ENCODE results near the gene OLFML2B. TPM values are rescaled to one million over a fixed set of nuclear protein-coding genes. Genes with fewer than 3 reads are reported as not detected.

OLFML2B gene
- total and polyA plus RNA-seq, 2 donors (not counting 1 experiment from before 2014, with no cell fraction given) = 5.1 to 7.2 TPM

DNA sequence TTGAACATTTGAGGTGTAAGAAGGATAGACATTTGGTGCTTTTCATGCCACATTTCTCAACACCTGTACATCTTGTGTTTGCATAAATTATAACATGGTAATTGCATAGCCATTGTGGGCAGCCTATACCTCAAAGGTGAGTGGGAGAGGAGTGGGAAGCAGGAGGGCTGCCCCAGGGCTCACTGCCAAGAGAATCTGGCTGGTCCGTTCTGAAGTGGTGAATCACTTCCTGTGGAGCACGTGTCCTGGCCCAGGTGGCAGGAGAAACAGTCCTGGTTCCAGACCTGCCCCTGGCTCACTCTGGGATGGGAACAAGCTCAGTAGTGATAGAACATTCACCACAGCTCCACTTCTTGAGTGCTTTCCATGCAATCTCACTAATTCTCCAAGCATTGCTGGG is 11.6 kb upstream of the OLFML2B start:
- no peak overlapping the region for H3K27ac ChIP-seq (ENCODE audit: insufficient read depth, low read length)
- no peaks in the 10 kb centered on the region for H3K27me3 ChIP-seq (ENCODE audit: control insufficient read depth, insufficient read depth, low read length)
- H3K4me2 ChIP-seq (ENCODE audit: extremely low read depth, insufficient read depth, low read length) = no peak overlapping the region
- no peaks in the 10 kb centered on the region for H3K36me3 ChIP-seq (ENCODE audit: control insufficient read depth, insufficient read depth, low read length)
- DNase-seq (ENCODE audit: low read depth in 2 of 2) = peak in 1 of 2 donors; percentile 60
- H3K9me3 ChIP-seq (ENCODE audit: control insufficient read depth, insufficient read depth, low read depth, low read length) = no peaks in the 10 kb centered on the region
- H3K9ac ChIP-seq (ENCODE audit: insufficient read depth, low read length) = no peak overlapping the region
- H3K4me1 ChIP-seq (ENCODE audit: control insufficient read depth, extremely low read depth, insufficient read depth, low read length) = peaks cover 5% of the 10 kb centered on the region
- H4K20me1 ChIP-seq (ENCODE audit: control insufficient read depth, extremely low read depth, insufficient read depth, low read length) = no peaks in the 10 kb centered on the region
- H3K4me3 ChIP-seq (replicated peaks in 1 of 4; ENCODE audit: control extremely low read depth in 1 of 4, insufficient read depth in 1 of 4, low read depth in 3 of 4, low read length in 4 of 4) = no peak overlapping the region
- TF ChIP-seq EZH2 (IDR thresholded peaks at IDR 0.05; ENCODE audit: low read length, missing control alignments) = no peak
- TF ChIP-seq, protein P1, sequence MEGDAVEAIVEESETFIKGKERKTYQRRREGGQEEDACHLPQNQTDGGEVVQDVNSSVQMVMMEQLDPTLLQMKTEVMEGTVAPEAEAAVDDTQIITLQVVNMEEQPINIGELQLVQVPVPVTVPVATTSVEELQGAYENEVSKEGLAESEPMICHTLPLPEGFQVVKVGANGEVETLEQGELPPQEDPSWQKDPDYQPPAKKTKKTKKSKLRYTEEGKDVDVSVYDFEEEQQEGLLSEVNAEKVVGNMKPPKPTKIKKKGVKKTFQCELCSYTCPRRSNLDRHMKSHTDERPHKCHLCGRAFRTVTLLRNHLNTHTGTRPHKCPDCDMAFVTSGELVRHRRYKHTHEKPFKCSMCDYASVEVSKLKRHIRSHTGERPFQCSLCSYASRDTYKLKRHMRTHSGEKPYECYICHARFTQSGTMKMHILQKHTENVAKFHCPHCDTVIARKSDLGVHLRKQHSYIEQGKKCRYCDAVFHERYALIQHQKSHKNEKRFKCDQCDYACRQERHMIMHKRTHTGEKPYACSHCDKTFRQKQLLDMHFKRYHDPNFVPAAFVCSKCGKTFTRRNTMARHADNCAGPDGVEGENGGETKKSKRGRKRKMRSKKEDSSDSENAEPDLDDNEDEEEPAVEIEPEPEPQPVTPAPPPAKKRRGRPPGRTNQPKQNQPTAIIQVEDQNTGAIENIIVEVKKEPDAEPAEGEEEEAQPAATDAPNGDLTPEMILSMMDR (conservative IDR thresholded peaks at IDR 0.05 in 1 of 2, IDR thresholded peaks at IDR 0.05 in 1 of 2; ENCODE audit: low read depth in 1 of 2, low read length in 2 of 2) = no peak
- H2AFZ ChIP-seq (ENCODE audit: low read length) = no peak overlapping the region
- H3K79me2 ChIP-seq (ENCODE audit: control insufficient read depth, insufficient read depth, low read length) = no peaks in the 10 kb centered on the region

DNA sequence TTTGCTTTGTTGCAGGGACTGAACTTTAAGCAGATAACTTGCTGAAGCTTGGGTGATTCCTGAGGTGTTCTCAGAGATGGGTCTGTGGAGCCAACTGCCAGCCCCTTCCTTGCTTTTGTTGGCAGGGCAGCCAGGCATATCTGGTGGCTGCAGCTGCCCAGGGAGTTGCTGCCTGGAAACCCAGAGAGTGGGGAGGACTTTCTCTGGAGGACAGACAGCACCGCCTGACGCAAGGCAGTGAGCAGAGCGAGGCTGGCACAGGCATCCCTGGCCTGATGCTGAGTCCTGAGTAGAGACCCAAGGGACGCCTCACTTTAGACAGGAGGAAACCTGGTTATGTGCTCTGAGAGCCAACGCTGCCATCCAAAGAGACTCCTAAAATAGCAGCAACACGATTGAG is 9.8 kb upstream of the OLFML2B start:
- Histone ChIP-seq H4K20me1 (ENCODE audit: control insufficient read depth, extremely low read depth, insufficient read depth, low read length) (no peaks in the 10 kb centered on the region), H3K4me1 (ENCODE audit: control insufficient read depth, extremely low read depth, insufficient read depth, low read length) (peaks cover 5% of the 10 kb centered on the region), H3K9ac (ENCODE audit: insufficient read depth, low read length) (no peak overlapping the region), H3K27ac (ENCODE audit: insufficient read depth, low read length) (no peak overlapping the region), H3K4me2 (ENCODE audit: extremely low read depth, insufficient read depth, low read length) (no peak overlapping the region), H3K27me3 (ENCODE audit: control insufficient read depth, insufficient read depth, low read length) (no peaks in the 10 kb centered on the region), H2AFZ (ENCODE audit: low read length) (no peak overlapping the region), H3K9me3 (ENCODE audit: control insufficient read depth, insufficient read depth, low read depth, low read length) (no peaks in the 10 kb centered on the region), H3K36me3 (ENCODE audit: control insufficient read depth, insufficient read depth, low read length) (no peaks in the 10 kb centered on the region), H3K79me2 (ENCODE audit: control insufficient read depth, insufficient read depth, low read length) (no peaks in the 10 kb centered on the region), H3K4me3 (replicated peaks in 1 of 4; ENCODE audit: control extremely low read depth in 1 of 4, insufficient read depth in 1 of 4, low read depth in 3 of 4, low read length in 4 of 4) (no peak overlapping the region)
- no peak for DNase-seq (ENCODE audit: low read depth in 2 of 2)
- no peak for TF ChIP-seq EZH2 (IDR thresholded peaks at IDR 0.05; ENCODE audit: low read length, missing control alignments)
- TF ChIP-seq, protein P1 (conservative IDR thresholded peaks at IDR 0.05 in 1 of 2, IDR thresholded peaks at IDR 0.05 in 1 of 2; ENCODE audit: low read depth in 1 of 2, low read length in 2 of 2) = no peak

DNA sequence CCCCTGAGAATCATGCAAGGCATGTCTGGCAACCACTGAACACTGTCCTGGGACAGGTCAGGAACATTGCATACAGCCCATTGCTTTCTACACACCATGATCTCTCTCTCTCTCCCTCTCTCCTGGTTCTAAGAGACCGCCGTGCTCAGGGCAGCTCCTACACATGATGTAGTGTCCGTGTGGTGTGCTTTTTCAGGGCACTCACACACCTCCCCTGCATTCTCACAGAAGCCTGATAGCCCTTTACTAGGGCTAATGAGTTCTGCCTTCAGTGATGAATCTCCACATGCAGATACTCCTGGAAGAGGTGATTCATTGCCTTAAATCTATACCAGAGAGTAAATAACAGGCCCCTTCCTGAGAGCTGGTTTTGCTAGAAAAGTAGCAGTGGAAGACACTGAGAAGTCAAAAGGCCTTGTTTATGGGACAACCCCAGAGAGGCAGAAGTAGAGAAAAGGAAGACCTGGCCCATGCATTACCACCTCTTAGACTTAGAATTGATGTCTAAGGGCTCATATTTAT is 7.2 kb upstream of the OLFML2B start:
- Histone ChIP-seq H3K9me3 (ENCODE audit: control insufficient read depth, insufficient read depth, low read depth, low read length) (no peaks in the 10 kb centered on the region), H3K9ac (ENCODE audit: insufficient read depth, low read length) (no peak overlapping the region), H3K27ac (ENCODE audit: insufficient read depth, low read length) (no peak overlapping the region), H4K20me1 (ENCODE audit: control insufficient read depth, extremely low read depth, insufficient read depth, low read length) (no peaks in the 10 kb centered on the region), H3K79me2 (ENCODE audit: control insufficient read depth, insufficient read depth, low read length) (no peaks in the 10 kb centered on the region), H3K27me3 (ENCODE audit: control insufficient read depth, insufficient read depth, low read length) (no peaks in the 10 kb centered on the region), H3K4me1 (ENCODE audit: control insufficient read depth, extremely low read depth, insufficient read depth, low read length) (peaks cover 2% of the 10 kb centered on the region), H2AFZ (ENCODE audit: low read length) (no peak overlapping the region), H3K4me2 (ENCODE audit: extremely low read depth, insufficient read depth, low read length) (no peak overlapping the region), H3K4me3 (replicated peaks in 1 of 4; ENCODE audit: control extremely low read depth in 1 of 4, insufficient read depth in 1 of 4, low read depth in 3 of 4, low read length in 4 of 4) (no peak overlapping the region), H3K36me3 (ENCODE audit: control insufficient read depth, insufficient read depth, low read length) (no peaks in the 10 kb centered on the region)
- no peak for DNase-seq (ENCODE audit: low read depth in 2 of 2)
- TF ChIP-seq, protein P1 (conservative IDR thresholded peaks at IDR 0.05 in 1 of 2, IDR thresholded peaks at IDR 0.05 in 1 of 2; ENCODE audit: low read depth in 1 of 2, low read length in 2 of 2) = no peak
- no peak for TF ChIP-seq EZH2 (IDR thresholded peaks at IDR 0.05; ENCODE audit: low read length, missing control alignments)
